COLO668 (cell line): ENCODE results near the gene ABCG4.
A peak's percentile ranks its signal among the peaks of the same experiment; 100 is the strongest.
"Not testable (repeated sequence)": the region's sequence is repeated elsewhere in the genome, so short reads cannot be mapped to it uniquely, and the experiment has no call there.

Experiments used
- DNase-seq: peaks from one replicate; lab custom pipeline; 2025; ENCODE audit not compliant: unreplicated experiment; lab: John Stamatoyannopoulos, UW

Gene ABCG4

GRCh38 chr11:119115484-119116234 is 33.2 kb upstream of the ABCG4 start:
- no peak for DNase-seq

DNA sequence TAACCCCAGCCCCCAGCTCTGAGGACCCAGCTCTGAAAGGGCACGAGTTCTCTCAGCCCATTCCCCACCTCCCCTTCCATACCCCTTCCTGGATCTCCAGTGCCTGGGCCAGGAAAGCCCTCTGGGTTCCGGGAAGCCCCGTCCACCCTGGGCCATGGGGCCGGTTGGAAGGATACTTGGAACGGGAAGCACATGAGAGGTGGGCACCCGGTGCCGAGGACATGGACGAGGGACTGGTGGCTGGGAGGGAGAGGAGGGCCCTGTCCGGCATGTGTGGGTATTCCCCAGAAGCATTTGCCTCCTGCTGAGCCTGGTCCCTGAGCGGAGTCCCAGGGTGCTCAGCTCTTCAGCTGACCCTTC is 32.6 kb upstream of the ABCG4 start:
- no peak for DNase-seq

- DNase-seq = no peak
Measured at GRCh38 chr11:119116601-119117000, 32.3 kb upstream of the ABCG4 start.

DNA sequence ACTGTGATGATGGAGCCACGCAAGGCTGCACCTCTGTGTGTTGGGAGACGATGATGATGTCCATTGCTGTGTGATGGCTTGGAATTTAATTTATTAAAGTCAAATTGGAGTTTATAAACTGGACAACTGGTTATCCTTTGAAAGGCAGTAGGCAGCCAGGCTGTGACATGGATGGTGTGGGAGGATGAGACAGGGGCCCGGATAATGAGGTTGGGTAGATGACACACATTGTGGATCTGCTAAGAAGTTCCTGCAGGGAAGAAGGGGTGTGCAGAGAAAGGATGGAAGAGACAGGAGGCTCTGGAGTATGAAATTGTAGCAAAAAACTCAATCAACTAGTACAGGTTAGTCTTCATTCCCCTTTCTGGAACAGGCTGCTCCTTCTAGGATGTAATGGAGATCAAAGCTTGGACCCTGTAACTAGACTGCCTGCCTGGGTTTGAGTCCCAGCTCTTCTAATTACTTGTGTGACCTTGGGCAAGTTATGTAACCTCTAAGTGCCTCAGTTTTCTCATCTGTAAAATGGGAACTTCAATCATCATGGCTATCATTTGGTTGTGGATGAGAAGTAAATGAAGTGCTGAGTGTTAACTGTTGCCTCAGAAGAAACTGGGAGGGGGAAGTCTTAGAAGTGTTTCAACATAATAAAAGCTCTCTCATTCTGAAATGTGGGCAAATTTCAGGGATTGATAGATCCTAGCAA is 31.7 kb upstream of the ABCG4 start:
- DNase-seq = no peak

- DNase-seq = no peak
Measured at GRCh38 chr11:119118227-119118626, 30.6 kb upstream of the ABCG4 start.

DNA sequence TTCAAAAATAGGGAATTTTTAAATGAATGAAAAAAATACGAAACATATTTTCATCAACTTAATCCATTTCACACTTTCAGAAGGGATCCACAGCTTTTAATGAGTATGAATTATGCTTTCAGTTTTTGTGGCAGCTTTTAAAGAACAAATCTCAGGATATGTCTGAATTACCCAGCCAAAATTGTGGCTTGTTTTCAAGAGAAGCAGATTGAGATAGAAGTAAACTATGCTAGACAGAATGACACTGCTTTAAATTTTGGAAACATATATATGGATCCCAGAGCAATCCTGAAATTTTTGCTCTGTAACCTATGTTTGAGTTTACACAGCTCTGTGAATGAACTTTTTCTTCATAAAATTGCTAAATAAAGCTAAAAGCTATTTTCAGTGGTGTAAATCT is 29.9 kb upstream of the ABCG4 start:
- DNase-seq = no peak

DNA sequence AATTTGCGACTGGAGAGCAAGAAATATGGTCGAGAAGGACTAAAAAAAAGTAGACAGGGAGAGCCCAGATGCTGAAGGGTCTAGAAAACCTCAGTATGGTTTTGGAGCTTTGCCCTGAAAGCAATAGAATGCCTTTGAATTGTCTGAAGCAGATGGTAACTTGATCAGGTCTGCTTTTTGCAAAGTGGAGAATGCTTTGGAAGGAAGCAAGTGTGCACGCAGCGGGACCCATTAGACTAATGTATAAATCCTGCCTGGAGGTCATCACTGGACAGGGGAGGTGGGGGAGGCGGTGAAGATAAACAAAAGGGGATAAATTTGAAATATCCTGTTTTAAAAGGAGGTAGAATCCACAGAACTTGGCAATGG is 28.2 kb upstream of the ABCG4 start:
- peak; percentile 13 for DNase-seq

DNA sequence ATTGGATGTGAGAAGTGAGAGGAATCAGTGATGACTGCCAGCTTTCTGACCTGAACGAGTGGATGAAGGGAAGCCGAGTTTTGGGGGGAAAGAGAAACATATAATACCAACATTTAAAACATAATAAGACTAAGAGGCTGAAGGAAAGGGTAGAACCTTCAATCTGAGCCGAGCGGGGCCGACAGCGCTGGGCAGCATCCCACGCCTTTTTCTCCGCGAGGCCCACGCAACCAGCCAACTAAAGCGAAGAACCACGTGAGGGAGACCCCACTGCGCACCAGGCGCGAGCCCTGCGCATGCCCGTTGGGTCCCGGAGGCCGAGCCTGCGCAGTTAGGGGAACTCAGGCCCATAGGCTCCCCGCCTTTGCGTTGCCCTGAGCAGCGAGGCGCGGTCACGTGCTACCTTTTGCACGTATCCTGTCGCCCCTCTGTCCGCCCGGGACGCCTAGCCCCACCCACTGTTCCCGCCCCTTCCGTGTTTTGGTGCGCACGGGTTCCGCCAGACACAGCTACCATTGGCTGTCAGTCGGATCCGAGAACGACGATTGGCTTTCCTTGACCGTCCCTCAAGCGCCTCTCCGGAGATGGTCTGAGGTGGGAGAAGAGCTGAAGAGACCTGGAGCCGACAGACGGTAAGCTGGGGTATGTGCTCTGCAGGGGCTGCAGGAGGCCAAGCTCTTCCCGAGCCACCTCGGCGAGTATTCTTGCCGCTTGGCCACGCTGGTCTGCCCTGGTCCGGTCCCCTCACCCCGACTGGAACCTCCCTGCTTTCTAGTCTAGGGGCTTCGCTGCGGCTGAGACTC is 27.6 kb upstream of the ABCG4 start, which contains the start of gene HINFP:
Gene HINFP, plus strand, starts transcription at position 573 of the 803 bp plus-strand sequence. CDS start 5,365 bp downstream, outside the sequence.
- peak; percentile 99 for DNase-seq

DNA sequence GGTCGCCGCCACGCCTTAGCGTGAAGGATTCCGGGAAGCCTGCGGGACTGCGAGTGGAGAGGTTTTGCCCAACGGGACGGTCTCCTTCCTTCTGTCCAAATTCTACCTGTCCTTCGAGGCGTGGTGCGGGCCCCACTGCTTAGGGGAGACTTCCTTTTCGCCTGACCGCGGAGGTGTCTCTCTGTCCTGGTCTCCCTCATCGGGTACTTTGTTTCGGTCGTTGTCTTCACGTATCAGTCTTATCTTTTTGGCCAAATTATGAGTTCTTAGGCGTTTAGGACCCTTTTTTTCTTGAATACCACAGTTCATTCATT is 27.1 kb upstream of the ABCG4 start:
- no peak for DNase-seq

- DNase-seq = no peak
Measured at GRCh38 chr11:119125821-119126220, 23.0 kb upstream of the ABCG4 start.

GRCh38 chr11:119126675-119127268 is 22.1 kb upstream of the ABCG4 start:
- DNase-seq = no peak

DNA sequence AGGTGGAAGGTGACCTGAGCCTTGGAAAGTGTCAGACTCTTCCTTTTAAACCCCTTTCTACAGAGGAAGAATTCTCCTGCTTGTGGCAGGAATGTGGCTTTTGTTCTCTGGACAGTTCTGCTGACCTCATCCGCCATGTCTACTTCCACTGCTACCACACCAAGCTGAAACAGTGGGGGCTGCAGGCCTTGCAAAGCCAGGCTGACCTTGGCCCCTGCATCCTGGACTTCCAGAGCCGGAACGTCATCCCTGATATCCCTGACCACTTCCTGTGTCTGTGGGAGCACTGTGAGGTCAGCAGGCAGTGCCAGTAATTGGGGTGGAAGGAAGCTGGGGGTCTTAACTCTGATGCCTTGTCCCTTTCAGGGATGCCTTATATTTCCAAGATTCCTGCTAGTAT is 18.2 kb upstream of the ABCG4 start:
- no peak for DNase-seq

DNA sequence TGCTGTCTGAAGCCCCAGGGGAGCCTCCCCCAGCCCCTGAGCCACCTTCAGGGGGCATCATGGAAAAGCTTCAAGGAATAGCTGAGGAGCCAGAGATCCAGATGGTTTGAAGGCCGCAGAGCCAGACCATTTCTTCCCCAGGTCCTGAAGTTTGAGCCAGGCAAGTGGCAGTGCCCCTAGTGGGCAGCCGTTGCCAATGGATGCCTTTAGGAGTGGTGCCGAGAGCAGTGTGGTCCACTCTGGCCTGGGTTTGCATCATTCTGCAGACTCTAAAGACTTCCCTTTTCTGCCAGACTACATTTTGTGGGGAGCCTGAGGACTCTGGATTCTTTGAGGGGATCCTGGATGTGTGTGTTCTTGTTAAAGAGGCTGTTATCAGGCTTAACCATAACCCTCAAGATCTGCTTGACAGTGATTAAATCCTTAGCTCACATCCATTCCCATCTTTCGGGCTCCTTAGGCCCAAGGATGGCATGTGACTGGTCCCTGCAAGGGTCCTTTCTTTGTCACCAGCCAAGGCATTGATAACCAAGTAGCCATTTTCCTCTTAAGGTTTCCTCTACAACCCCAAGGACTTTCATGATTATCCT is 14.4 kb upstream of the ABCG4 start:
- no peak for DNase-seq

- not testable (repeated sequence) for DNase-seq
Measured at GRCh38 chr11:119139276-119139675, 9.6 kb upstream of the ABCG4 start.

DNA sequence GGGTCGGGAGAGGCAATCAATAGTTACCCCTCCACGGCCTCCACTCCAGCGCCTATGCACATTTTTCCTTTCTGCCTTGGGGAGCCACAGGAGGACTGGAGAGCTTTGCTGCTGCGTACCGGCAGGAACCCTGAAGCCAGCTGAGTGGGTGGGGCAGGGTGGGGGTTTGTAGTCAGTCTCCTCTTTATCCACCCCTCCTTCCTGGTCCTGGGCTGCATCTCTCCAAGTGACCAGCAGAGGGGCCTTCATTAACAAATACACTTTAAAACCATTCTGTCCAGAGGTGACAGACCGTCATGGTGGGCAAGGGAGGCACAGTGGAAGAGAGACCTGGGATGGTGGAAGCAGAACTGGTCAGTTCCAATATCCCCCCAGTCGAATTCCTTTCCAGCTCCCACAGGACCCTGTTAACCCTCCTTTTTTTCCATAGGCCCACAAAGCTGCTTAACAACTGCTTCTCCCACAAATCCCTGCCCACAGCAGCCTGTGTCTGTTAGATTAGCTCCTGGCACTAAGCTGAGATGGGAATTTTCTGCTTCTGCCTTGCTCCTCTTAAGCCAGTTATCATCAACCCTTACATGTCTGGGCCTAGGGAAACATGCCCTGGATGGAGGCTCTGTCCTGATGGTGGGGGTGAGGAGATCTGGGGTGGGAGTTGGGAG is 3.9 kb upstream of the ABCG4 start:
- DNase-seq = peak; percentile 62

GRCh38 chr11:119145551-119145950 is 3.3 kb upstream of the ABCG4 start:
- DNase-seq = no peak

DNA sequence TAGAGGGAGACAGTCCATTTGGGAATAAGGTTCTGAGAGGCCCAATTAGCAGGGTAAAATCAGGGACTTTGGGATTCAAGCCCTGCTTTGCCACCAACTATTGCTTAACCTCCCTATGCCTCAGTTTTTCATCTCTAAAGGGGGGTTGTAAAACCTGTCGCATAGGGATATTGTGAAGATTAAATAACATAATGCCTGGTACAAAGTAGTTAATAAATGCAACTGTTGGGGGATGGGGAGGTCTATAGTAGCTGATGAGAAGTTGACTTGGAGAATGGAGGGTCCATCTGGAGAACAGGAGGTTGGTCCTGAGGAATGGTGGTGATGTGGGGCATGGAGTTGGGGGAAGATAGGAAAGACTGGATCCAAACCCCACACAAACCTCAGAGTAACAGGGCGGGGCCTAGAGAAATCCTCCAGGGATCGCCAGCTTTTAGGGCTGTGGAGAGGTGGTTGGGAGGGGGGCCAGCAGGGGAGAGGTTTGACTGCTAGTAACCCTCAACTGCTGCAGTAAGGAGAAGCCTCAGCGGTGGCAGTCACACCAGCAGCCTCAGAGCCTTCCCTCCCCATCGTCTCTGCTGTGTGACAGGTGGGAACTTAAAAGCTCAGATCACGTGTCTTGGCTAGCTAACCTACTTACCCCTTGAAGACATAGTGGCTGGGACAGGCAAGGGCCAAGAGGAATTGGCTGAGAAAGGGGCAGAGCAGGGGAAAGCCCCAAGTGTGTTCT is 1.1 kb upstream of the ABCG4 start:
- DNase-seq = no peak

DNA sequence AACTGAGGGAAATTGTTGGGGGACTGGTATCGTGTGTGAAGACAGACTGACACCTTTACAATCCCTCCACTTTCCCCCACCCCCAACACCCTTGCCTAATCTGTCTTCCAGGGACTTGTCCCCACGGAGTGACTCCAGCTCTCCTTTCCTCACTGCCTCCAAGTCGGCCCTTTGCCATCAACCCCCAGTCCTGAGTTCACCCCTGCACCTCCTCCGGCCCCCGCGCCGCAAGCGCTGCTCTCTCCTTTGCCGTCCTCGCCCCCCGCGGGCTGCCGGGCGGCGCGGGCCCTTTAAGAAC is 183 bp upstream of the ABCG4 start:
- DNase-seq = no peak

GRCh38 chr11:119149786-119150275 is 979 bp downstream of the ABCG4 start:
- no peak for DNase-seq

DNA sequence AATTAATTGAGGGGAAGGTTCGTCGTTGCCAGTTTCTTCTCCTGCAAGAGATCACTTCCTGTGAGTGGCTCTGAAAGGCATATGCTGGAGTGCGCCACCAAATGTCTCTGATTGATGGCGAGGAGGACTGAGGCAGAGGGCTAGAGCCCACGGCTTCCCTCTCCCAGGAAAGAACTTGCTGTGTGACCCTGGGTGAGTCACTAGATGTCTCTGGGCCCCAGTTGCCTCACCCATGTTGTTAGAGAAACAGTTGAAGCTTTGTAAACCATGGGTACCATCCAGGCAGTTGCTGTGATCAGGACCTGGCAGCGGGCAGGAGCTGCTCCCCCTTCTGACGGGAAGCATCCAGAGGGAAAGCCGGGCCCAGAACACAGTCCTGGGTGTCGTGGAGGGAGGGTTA is 3.2 kb downstream of the ABCG4 start:
- DNase-seq = no peak
